A549 (cell line): ENCODE measurements around the gene CNPY4. TPM values are rescaled to one million over a fixed set of nuclear protein-coding genes. Genes with fewer than 3 reads are reported as not detected.

ENCODE experiments used
- ATAC-seq, 2 experiments: fragments of 200-7000 bp in 1 of 2; fragments of >200 bp in 1 of 2; cut with Nextera tagmentation in 1 of 2; cut with Tn5 transposase in 1 of 2; 3 replicates each; pipeline versions ENCODE4 v1.8.0 to v1.9.1; 2018 to 2020; ENCODE audit warnings: mild to moderate bottlenecking in 1 of 2, moderate library complexity in 1 of 2
- CTCF ChIA-PET: fragments of 300-600 bp; sonication (Branson Sonifier 250); formaldehyde crosslinking; extraction: SDS; loops from one replicate; lab custom pipeline; 2021; ENCODE audit warnings: antibody characterized with exemption, inconsistent platforms; lab: Yijun Ruan, JAX
- POLR2A ChIA-PET: fragments of 350-600 bp; formaldehyde crosslinking; extraction: SDS; loops from one replicate; lab custom pipeline; 2021; ENCODE audit warnings: antibody characterized with exemption, inconsistent platforms; lab: Yijun Ruan, JAX
- DNase-seq, 2 experiments: peaks; one replicate each; pipeline versions ENCODE4 v3.0.0 to v3.0.0-alpha.2; 2011 to 2016; ENCODE audit warnings: low read depth in 1 of 2, low spot score in 1 of 2
- FAIRE-seq: peaks from 2 replicates; lab custom pipeline; 2011; peaks lifted over from hg19 to GRCh38; lab: Jason Lieb, UNC
- H3K27ac ChIP-seq, 2 experiments: fragments of >200 bp; sonication (Bioruptor Twin); formaldehyde crosslinking; 3 replicates each; pipeline ENCODE4 v1.5.1; 2016 to 2017
- H3K4me1 ChIP-seq: fragments of >200 bp; sonication (Bioruptor Twin); formaldehyde crosslinking; 3 replicates; pipeline ENCODE4 v1.6.1; 2016
- H3K4me2 ChIP-seq: fragments of >200 bp; sonication (Bioruptor Twin); formaldehyde crosslinking; 3 replicates; pipeline ENCODE4 v1.6.1; 2016
- H3K4me3 ChIP-seq: fragments of >200 bp; sonication (Bioruptor Twin); formaldehyde crosslinking; 3 replicates; pipeline ENCODE4 v1.5.1; 2016
- H3K9me3 ChIP-seq: fragments of >200 bp; sonication (Bioruptor Twin); formaldehyde crosslinking; 3 replicates; pipeline ENCODE4 v1.6.1; 2016
- CEBPB ChIP-seq, 2 experiments: fragments of >200 bp in 1 of 2; sonication (Bioruptor Twin) in 1 of 2; formaldehyde crosslinking in 1 of 2; IDR thresholded peaks; 2 replicates each; pipeline ENCODE4 v1.6.1; 2012 to 2016
- CTCF ChIP-seq: fragments of >200 bp; sonication (Bioruptor Twin); formaldehyde crosslinking; IDR thresholded peaks from 3 replicates; pipeline ENCODE4 v1.5.1; 2016
- FOSB ChIP-seq: fragments of 250-450 bp; sonication (Bioruptor Pico); IDR thresholded peaks from 2 replicates; pipeline ENCODE4 v1.5.0; 2020; ENCODE audit warnings: mild to moderate bottlenecking, moderate library complexity
- FOXS1 ChIP-seq: fragments of 250-450 bp; sonication (Bioruptor Pico); IDR thresholded peaks from 2 replicates; pipeline ENCODE4 v1.5.0; 2020; ENCODE audit warnings: mild to moderate bottlenecking, moderate library complexity
- GATA3 ChIP-seq: IDR thresholded peaks from 2 replicates; pipeline ENCODE4 v1.6.1; 2012; ENCODE audit warnings: borderline replicate concordance
- HDAC2 ChIP-seq: fragments of 200-600 bp; sonication (generic); IDR thresholded peaks from 2 replicates; pipeline ENCODE4 v1.6.1; 2016
- HOXB5 ChIP-seq: fragments of 250-450 bp; sonication (Bioruptor Pico); IDR thresholded peaks from 2 replicates; pipeline ENCODE4 v1.5.0; 2020; ENCODE audit warnings: mild to moderate bottlenecking, moderate library complexity
- MAFK ChIP-seq: fragments of 450-650 bp; IDR thresholded peaks from 2 replicates; pipeline ENCODE4 v1.6.1; 2014; ENCODE audit not compliant: partially characterized antibody
- NFE2L2 ChIP-seq: fragments of 150-350 bp; conservative IDR thresholded peaks from 2 replicates; pipeline ENCODE4 v1.6.1; 2014; ENCODE audit warnings: low read length
- POLR2A ChIP-seq: IDR thresholded peaks from 2 replicates; pipeline ENCODE4 v1.6.1; 2012; ENCODE audit warnings: mild to moderate bottlenecking, low read length
- RAD21 ChIP-seq, 2 experiments: fragments of >200 bp in 1 of 2; sonication (Bioruptor Twin) in 1 of 2; formaldehyde crosslinking in 1 of 2; IDR thresholded peaks in 1 of 2; conservative IDR thresholded peaks in 1 of 2; 2 replicates in 1 of 2; 3 replicates in 1 of 2; pipeline ENCODE4 v1.6.1; 2012 to 2018; ENCODE audit warnings: inconsistent platforms in 1 of 2
- SMC3 ChIP-seq: fragments of >200 bp; sonication (Bioruptor Twin); formaldehyde crosslinking; IDR thresholded peaks from 3 replicates; pipeline ENCODE4 v1.6.1; 2018; ENCODE audit warnings: inconsistent platforms
- TFCP2L1 ChIP-seq: fragments of 250-450 bp; sonication (Bioruptor Pico); IDR thresholded peaks from 2 replicates; pipeline ENCODE4 v1.5.0; 2021; ENCODE audit warnings: mild to moderate bottlenecking
- WGBS: methylation state at CpG from one replicate; pipeline ENCODE4 v1.1.6; 2017; ENCODE audit errors: missing lambda C conversion rate; 5-methylcytosine and 5-hydroxymethylcytosine counted together
- polyA plus RNA-seq, 4 experiments: library from polyadenylated mRNA; depleted of rRNA in 3 of 4; stranded (reverse); fragments of >200 nt; fragmentation: RNase III in 1 of 4; extraction: RNeasy Plus Mini Kit Qiagen cat#74134 plus additional on column Dnase treatment in 1 of 4; gene quantifications; 2 replicates in 3 of 4; 3 replicates in 1 of 4; pipeline ENCODE4 v1.2.3, GENCODE V29; 2011 to 2017

The CNPY4 gene
- polyA plus RNA-seq, 2 of the 4 experiments (the other 2 are of a cell fraction): 11.7 to 22.8 TPM

- no peak for TF ChIP-seq TFCP2L1 (CRISPR knock-in tag)
These were observed 11.4 kb downstream of the CNPY4 start (continued) for GRCh38 chr7:100130608-100131453.

- ChIA-PET CTCF (interaction anchor here (0.6 to 13.2 kb wide), 36 partner anchors 10 to 318 kb away, joined by 3 to 245 read pairs (median 8); partner anchors contain the start of genes AP4M1, CNPY4, GPC2 and LAMTOR4), POLR2A (interaction anchor here (0.8 to 2.1 kb wide), 2 partner anchors 16 to 37 kb away, joined by 3 to 16 read pairs; partner anchors contain the start of gene LAMTOR4)
- 49% methylated on average over 7 of the region's 7 CpGs for WGBS
- DNase-seq (no peak), FAIRE-seq (no peak), ATAC-seq (peak in 1 of 2 experiments; percentile 1; a peak in 1 of 6 replicates)
- H3K4me1 ChIP-seq: peaks cover 14% of the 10 kb centered on the region; the same call in 1 of the 3 replicates
- peak overlapping the region; percentile 28; the same call in 2 of the 3 replicates for H3K4me2 ChIP-seq
- H3K9me3 ChIP-seq: no peaks in the 10 kb centered on the region
- no peak overlapping the region for H3K4me3 ChIP-seq
- TF ChIP-seq MAFK (no peak), FOSB (no peak)
- no peak overlapping the region for H3K27ac ChIP-seq
These were observed 12.7 kb downstream of the CNPY4 start for GRCh38 chr7:100132126-100132525.

DNA sequence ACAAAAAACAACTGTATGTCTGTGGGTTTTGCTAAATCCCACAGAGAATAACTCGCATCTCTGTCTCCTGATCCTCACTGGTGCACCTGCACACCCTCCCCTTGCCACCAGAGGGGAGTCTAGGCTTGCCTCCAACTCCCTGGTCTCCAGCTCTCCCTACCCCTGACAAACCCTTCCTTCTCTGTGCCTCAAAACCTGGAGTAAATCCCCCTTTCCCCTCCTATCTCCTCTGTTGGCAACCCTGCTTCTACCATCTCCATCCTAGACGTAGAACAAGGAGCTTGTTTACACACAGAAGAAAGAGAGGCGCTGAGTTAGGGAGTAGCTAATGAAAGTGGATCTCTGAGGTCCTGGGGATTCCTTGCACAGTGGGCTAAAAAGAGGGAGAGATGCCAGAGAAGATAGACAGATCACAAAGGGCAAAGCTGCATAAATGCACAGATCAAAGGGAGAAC is 13.3 kb downstream of the CNPY4 start:
- peaks cover 13% of the 10 kb centered on the region; the same call in 1 of the 3 replicates for H3K4me1 ChIP-seq
- ChIA-PET CTCF (interaction anchor here (0.7 to 13.2 kb wide), 40 partner anchors 11 to 318 kb away, joined by 3 to 245 read pairs (median 6); partner anchors contain the start of genes AP4M1, CNPY4, GPC2 and LAMTOR4), POLR2A (interaction anchor here (0.8 to 2.1 kb wide), 2 partner anchors 16 to 37 kb away, joined by 3 to 16 read pairs; partner anchors contain the start of gene LAMTOR4)
- FAIRE-seq (no peak), DNase-seq (peak; percentile 74 to 86), ATAC-seq (peak; percentile 92)
- H3K27ac ChIP-seq: no peak overlapping the region
- TF ChIP-seq HDAC2 (no peak), CTCF (peak; percentile 87), SMC3 (peak; percentile 82), NFE2L2 (no peak), RAD21 (conservative IDR thresholded peaks at IDR 0.05 in 1 of 2, IDR thresholded peaks at IDR 0.05 in 1 of 2) (peak; percentile 90 to 96)
- no peak overlapping the region for H3K4me3 ChIP-seq
- WGBS: 14% methylated on average over 3 of the region's 3 CpGs
- H3K9me3 ChIP-seq: no peaks in the 10 kb centered on the region
- peak overlapping the region; percentile 28; the same call in 2 of the 3 replicates for H3K4me2 ChIP-seq

- Histone ChIP-seq H3K9me3 (no peaks in the 10 kb centered on the region), H3K4me2 (no peak overlapping the region), H3K27ac (no peak overlapping the region), H3K4me1 (no peaks in the 10 kb centered on the region), H3K4me3 (no peak overlapping the region)
- ATAC-seq: no peak
- FAIRE-seq: no peak
- DNase-seq: no peak
- WGBS: 78% methylated on average over 13 of the region's 13 CpGs
- ChIA-PET POLR2A (interaction anchor here (1.3 kb wide), 1 partner anchor 11 kb away, joined by 3 read pairs; the partner anchor contains the start of gene LAMTOR4), CTCF (interaction anchor here (0.6 to 13.2 kb wide), 7 partner anchors 13 to 714 kb away, joined by 3 to 245 read pairs (median 4); partner anchors contain the start of genes LAMTOR4, SLC12A9 and TRAPPC14)
- TF ChIP-seq HOXB5: no peak
- no peak for TF ChIP-seq GATA3
- no peak for TF ChIP-seq CEBPB (IDR thresholded peaks at IDR 0.05)
- no peak for TF ChIP-seq FOXS1 (CRISPR knock-in tag)
- TF ChIP-seq POLR2A: no peak
These were observed 18.7 kb downstream of the CNPY4 start for GRCh38 chr7:100137851-100138760.
